Measurements from ENCODE around the gene VAC14.

VAC14 gene

DNA sequence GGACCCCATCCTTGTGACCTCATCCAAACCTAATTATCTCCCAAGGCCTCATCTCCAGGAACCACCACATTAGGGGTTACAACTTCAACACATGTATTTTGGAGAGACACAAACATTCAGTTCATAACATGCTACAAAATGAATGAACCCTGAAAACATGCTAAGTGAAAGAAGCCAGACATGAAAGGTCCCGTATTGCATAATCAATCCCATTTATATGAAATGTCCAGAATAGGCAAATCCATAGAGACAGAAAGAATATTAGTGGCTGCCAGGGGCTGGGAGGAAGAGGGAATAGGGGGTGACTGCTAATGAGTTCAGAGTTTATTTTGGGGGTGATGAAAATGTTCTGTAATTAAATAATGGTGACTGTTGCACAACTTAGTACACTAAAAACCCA is 158.3 kb downstream of the VAC14 start:
- no peaks in the 10 kb centered on the region for H3K36me3 ChIP-seq (ENCODE audit: control insufficient read depth, insufficient read depth, low read length)
- H3K4me1 ChIP-seq (ENCODE audit: control insufficient read depth, insufficient read depth, low read length), result no peaks in the 10 kb centered on the region
- no peak overlapping the region for H3K4me3 ChIP-seq (ENCODE audit: low read length)
- H3K9ac ChIP-seq (ENCODE audit: low read length), result no peak overlapping the region
- H3K27ac ChIP-seq (ENCODE audit: low read depth, low read length), result no peak overlapping the region
- no peaks in the 10 kb centered on the region for H3K27me3 ChIP-seq (ENCODE audit: control insufficient read depth, insufficient read depth, low read length)

DNA sequence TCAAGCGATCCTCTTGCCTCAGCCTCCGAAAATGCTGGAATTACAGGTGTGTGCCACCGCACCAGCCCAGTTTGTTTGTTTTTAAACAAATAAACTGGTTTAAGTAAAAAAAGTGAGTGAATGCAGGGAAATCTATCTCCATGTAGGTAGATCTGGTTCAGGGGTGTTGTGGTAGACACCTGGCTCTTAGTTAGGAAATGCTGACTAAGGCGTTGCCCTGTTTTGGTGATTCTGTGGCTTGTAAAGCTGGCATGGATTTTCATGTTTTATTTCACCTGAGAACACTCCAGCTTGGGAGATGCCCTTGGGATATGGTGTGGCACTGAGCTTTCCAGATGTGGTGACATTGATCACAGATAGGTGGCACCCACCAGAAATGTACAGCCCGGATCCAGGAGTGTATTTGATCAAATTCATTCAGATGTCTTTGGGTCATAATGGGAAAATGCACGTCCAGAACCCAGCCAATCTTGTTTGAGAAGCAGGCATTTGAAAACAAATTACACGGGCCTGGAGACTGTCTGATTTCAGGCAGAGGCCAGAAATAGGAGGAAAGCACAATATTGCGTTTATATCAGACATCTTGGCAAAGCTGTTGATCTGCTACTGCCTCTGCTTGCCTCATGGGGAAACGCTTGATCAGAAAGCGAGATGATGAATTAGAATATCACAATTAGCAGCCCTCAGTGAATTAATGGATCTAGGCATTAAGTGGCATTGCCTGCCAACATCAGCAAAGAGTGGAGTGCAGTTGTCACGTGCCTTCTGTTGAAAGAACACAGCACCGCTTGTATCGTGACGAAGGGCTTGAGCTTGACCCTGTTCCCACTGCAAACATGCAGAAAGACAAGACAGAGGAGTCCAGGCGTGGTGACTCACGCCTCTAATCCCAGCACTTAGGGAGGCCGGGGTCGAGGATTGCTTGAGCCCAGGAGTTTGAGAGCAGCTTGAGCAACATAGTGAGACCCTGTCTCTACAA is 161.9 kb downstream of the VAC14 start:
- peak overlapping the region; percentile 30 for H3K27ac ChIP-seq (ENCODE audit: low read depth, low read length)

More for the DNA sequence above, 161.9 kb downstream of the VAC14 start:
- no peaks in the 10 kb centered on the region for H3K36me3 ChIP-seq (ENCODE audit: control insufficient read depth, insufficient read depth, low read length)
- no peaks in the 10 kb centered on the region for H3K4me1 ChIP-seq (ENCODE audit: control insufficient read depth, insufficient read depth, low read length)
- no peak overlapping the region for H3K4me3 ChIP-seq (ENCODE audit: low read length)
- no peak overlapping the region for H3K9ac ChIP-seq (ENCODE audit: low read length)
- H3K27me3 ChIP-seq (ENCODE audit: control insufficient read depth, insufficient read depth, low read length), result no peaks in the 10 kb centered on the region

Data from rectal smooth muscle tissue (tissue), 1 donor.